GM13977 (cell line): ENCODE results near the gene CBR3.

Experiments used
- DNase-seq: peaks from one replicate; pipeline ENCODE4 v3.0.0; 2012; ENCODE audit warnings: low spot score
- CTCF ChIP-seq: IDR thresholded peaks from 2 replicates; pipeline ENCODE4 v1.5.1; 2012; ENCODE audit warnings: mild to moderate bottlenecking, control low read depth; ENCODE audit not compliant: insufficient read depth; ENCODE audit errors: extremely low read depth, missing control alignments
- in situ Hi-C: fragments of 300-500 bp; cut with MboI; formaldehyde crosslinking; loops from one replicate; pipeline ENCODE4 v1.12.0; 2022; ENCODE audit warnings: low sequenced_read_pairs, low pct_unique_long_range_greater_than_20kb, mixed read lengths, inconsistent platforms; ENCODE audit not compliant: unreplicated experiment

The CBR3 gene

GRCh38 chr21:36134803-36135390 is at the start of gene CBR3:
CBR3 (plus strand) TSS chr21:36135079; CDS start chr21:36135193, 114 bp downstream.
- in situ Hi-C loops: loop anchor here (25.0 kb wide), 1 partner anchor 552 kb away; the partner anchor contains the start of gene SIM2
- no peak for TF ChIP-seq CTCF
- DNase-seq: peak; percentile 53

- in situ Hi-C loops: no loop called here
- DNase-seq: no peak
- TF ChIP-seq CTCF: no peak
Observed at GRCh38 chr21:36087362-36088138, 47.3 kb upstream of the CBR3 start.

GRCh38 chr21:36089946-36090345 is 44.9 kb upstream of the CBR3 start:
- TF ChIP-seq CTCF: no peak
- in situ Hi-C loops: no loop called here
- no peak for DNase-seq

- in situ Hi-C loops: no loop called here
- DNase-seq: no peak
- TF ChIP-seq CTCF: no peak
Observed at GRCh38 chr21:36092681-36093080, 42.2 kb upstream of the CBR3 start.

- TF ChIP-seq CTCF: no peak
- in situ Hi-C loops: no loop called here
- no peak for DNase-seq
Observed at GRCh38 chr21:36093512-36093911, 41.4 kb upstream of the CBR3 start.

GRCh38 chr21:36096398-36097290 is 38.2 kb upstream of the CBR3 start:
- TF ChIP-seq CTCF: no peak
- no peak for DNase-seq
- in situ Hi-C loops: no loop called here
